Left cardiac atrium (tissue), 4 donors: Measurements from ENCODE around the gene PTPRN2. TPM values are rescaled to one million over a fixed set of nuclear protein-coding genes. Genes with fewer than 3 reads are reported as not detected.
"Not testable (repeated sequence)": the region's sequence is repeated elsewhere in the genome, so short reads cannot be mapped to it uniquely, and the experiment has no call there.

Experiments
- ATAC-seq, 2 donors: fragments of 200-7000 bp; cut with Tn5 transposase; one replicate each; pipeline ENCODE4 v1.9.1; 2020; ENCODE audit warnings: mild to moderate bottlenecking in 2 of 2, moderate library complexity in 2 of 2
- DNase-seq: peaks from one replicate; pipeline ENCODE4 v3.0.0-alpha.2; 2020
- intact Hi-C, 2 donors: fragments of 100-400 bp; cut with DNase I; formaldehyde crosslinking; loops; one replicate each; pipeline versions ENCODE4 v1.14.1 to v1.15.1; 2022 to 2023
- total RNA-seq, 2 donors: library from RNA; stranded (reverse); fragmentation: NEBNext Ultra II Directional; extraction: Animal tissue kit (Norgen Biotek cat#: 25700); gene quantifications; one replicate each; pipeline ENCODE4 v1.2.1, GENCODE V29; 2021
- donor health status: DM: no; HTN: yes; CAD: no.
- donor health status: DM: no; HTN: yes; CAD: no; lungs with severe emphysema.
- donor health status: DM: yes; HTN: yes; CAD: no.
- donor health status: Dilated cardiomyopathy.

Gene PTPRN2
- total RNA-seq, 2 donors from 2014 or later = 1.9 to 2.3 TPM

DNA sequence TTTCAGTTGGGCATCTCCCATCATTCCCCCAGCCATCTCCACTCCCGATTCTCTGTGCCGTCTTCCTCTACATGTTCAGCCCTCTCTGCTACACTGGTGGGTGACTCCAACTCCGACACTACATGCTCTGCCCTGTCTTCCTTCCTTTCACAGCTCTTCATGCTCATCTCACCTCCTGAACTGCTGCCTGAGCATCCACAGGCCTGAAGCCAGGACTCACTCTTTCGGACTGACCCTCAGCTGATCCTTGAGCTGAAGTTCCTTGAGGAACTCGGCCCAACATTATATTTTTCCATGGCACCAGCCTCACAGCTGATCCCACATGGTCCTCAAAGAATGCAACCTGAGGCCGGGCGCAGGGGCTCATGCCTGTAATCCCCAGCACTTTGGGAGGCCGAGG lies 538.4 kb downstream of the PTPRN2 start:
- DNase-seq (no peak), ATAC-seq (no peak)
- intact Hi-C loops = no loop called here

DNA sequence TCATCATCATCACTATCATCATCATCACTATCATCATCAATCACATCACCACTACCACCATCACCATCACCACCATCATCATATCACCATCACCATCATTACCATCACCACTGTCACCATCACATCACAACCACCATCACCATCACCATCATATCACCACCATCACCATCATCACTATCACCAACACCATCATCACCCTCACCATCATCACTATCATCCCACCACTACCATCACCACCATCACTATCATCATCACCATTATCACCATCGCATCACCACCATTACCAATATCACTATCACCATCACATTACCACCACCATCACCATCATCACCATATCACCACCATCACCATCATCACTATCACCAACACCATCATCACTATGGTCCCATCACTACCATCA lies 539.1 kb downstream of the PTPRN2 start:
- intact Hi-C loops = no loop called here
- DNase-seq (no peak), ATAC-seq (no peak)

DNA sequence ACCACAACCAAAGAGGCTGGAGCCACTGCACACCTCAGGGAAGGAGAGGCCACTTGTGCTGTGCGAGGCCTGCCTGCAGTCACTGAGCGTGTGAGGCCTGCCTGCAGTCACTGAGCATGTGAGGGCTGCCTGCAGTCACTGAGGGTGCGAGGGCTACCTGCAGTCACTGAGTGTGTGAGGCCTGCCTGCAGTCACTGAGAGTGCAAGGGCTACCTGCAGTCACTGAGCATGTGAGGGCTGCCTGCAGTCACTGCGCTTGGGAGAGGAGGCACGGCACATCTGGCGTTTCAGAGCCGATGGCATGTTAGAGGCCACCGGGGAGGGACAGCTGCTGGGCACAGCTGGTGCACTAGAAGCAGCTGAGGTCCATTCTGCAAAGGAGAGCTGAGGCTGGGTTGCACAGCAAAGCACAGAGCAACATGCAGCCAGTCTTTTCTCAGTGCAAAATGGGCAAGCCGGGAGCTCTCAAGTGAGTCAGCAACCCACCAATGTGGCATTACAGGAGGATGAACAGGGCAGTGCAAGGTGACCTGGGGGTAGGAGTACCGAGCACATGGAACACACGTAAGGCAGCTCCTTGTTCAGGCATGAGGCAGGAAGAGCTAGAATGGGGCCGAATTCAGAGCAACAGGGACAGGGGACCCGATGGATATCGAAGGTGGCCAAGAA lies 540.1 kb downstream of the PTPRN2 start:
- intact Hi-C loops = no loop called here
- ATAC-seq = no peak
- DNase-seq = no peak

DNA sequence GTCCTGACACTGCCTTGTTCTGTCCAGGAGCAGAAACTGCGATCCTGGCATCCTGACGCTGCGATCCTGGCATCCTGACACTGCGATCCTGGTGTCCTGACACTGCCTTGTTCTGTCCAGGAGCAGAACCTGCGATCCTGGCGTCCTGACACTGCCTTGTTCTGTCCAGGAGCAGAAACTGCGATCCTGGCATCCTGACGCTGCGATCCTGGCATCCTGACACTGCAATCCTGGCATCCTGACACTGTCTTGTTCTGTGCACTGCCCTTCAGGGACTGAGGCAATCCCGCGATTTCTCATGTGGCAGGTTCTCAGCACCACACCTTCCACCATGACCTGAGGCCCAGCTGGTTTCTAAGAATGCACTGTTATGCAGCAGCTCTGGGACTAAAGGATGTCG lies 541.4 kb downstream of the PTPRN2 start:
- ATAC-seq, intact Hi-C loops, DNase-seq: not testable (repeated sequence)

DNA sequence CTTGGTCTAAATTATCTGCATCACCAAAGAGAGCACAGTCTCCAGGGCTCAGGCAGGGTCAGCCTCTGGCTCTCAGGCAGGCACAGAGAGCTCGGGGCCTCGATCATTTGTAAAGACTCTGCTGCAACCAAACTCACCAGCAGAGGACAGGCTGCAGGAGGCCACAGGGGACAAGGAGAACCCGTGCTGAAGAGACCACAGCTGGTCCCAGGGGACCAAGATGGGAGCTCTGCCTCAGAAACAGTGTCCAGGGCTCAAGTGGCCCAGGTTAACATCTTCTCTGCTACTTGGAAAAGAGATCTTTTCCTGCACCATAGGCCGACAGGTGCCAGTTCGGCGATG lies 543.2 kb downstream of the PTPRN2 start:
- intact Hi-C loops = no loop called here
- DNase-seq (no peak), ATAC-seq (no peak)

DNA sequence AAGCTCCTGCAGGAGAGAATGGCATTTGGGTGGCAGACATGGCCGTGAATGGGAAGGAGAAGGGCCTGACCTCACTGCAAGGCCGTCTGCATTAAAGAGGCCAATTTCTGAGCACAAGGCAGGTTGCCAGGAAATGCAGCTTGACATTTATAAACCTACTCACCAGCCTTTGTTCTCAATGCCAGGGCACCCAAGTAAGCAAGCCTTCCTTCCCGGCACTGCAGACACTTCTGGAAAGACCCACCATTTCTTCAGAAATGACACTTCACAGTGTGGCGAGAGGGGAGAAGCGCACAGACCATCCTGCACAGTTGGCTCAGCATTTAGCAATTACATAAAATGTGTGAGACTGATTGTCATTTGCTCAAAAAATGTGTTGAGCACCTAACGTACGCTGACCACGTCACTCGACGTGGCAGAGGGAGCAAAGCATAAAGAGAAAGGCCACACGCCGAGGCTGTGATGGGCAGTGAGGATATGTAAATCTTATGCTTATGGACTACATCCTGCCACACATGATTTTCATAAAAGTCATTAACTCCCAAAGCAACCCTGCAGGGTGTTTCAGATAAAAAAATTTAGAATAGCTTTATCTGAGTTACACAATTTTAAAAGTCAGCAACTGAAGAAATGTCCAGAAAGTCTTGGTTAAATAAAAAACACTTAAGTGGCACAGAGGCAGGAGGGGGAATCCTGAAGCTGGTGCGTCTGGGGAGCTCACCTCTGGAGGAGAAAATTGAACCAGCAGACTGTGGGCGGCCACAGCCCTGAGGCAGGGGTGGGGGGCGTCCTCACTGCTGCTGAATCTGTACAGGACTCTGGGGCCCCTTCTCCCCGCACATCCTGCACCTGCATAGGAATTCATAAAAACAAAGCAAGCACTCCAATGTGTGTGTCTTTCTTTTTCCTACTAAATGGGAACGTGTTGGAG lies 543.8 kb downstream of the PTPRN2 start:
- ATAC-seq (no peak), DNase-seq (no peak)
- intact Hi-C loops = no loop called here

DNA sequence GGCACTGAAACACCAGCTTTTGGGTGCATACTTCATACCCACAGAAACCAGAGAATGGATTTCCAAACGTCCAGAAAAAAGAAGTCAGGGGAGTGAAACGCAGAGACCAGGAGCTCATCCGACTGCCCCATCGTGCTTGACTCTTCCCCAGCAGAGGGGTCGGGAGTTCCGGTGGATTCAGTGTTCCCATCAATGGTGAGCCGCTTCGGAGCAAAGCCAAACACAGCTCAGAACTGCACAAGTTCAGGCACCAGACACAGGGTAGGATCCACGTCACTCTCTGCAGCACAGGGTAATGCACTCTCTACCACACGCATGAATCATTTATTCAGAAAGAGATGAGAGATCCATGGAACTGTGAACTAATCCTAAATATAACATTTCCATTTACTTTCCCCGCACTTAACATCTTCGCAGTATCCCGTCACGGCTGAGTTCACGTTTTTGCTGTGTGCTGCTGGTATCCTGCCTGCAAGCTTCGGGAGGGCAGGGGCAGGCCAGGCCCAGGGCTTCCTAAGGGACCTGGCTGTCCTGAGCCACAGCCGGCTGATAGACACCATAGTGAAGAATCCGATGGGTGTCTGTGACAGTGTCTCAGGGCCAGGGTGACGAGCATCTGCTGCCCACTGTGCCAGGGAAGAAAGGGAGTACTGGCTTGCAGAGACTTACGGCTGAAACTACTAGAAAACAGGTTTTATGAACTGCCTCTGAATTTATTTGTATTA lies 545.3 kb downstream of the PTPRN2 start:
- ATAC-seq = no peak
- DNase-seq = no peak
- intact Hi-C loops = no loop called here

DNA sequence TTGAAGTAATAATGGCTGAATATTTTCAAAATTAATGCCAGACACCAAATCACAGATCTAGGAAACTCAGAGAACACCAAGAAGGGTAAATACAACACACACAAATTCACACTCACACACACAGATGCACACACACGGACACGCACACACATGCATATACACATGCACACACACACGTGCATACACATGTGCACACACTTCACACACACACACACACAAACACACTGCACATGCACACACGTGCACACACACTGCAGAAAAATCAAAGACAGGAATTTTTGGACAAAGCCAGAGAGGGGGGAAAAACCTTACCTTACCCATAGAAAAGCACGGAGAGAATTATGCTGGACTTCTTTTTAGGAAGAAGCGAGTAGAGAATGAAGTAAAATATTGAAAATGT lies 547.4 kb downstream of the PTPRN2 start:
- ATAC-seq (no peak), DNase-seq (no peak)
- intact Hi-C loops = no loop called here

DNA sequence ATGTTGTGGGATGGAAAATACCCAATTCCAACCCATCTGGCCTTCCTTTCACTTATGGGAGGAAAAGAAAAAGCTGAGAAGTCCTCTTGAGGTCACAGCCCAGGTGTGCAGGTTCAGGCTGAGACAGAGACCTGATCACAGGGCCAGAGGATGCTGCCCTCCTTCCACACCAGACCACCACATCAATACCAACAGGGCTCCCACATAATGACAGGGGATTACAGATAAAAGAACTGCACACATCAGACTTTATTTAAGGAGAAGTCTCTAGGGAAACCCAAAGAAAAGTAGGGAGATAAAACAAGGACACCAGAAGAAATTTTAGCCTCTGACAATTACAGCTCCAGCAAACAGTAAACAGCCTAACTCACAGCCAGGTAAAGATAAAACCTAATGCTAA lies 548.4 kb downstream of the PTPRN2 start:
- intact Hi-C loops = no loop called here
- no peak for ATAC-seq
- no peak for DNase-seq

DNA sequence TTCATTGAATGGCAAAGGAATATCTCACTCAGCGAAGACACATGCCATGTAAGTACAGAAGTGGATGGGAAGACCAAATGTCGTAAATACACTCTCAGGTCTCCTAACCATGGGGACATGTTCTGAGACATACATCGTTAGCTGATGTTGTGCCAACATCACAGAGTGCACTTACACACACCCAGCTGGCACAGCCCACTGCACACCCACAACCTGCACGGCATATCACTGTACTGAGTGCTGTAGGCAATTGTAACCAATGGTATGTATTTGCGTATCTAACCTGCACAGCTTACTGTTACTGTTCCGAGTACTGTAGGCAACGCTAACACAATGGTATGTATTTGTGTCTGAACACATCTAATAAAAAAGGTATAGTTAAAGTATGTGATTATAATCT lies 550.4 kb downstream of the PTPRN2 start:
- intact Hi-C loops = no loop called here
- DNase-seq (no peak), ATAC-seq (no peak)

DNA sequence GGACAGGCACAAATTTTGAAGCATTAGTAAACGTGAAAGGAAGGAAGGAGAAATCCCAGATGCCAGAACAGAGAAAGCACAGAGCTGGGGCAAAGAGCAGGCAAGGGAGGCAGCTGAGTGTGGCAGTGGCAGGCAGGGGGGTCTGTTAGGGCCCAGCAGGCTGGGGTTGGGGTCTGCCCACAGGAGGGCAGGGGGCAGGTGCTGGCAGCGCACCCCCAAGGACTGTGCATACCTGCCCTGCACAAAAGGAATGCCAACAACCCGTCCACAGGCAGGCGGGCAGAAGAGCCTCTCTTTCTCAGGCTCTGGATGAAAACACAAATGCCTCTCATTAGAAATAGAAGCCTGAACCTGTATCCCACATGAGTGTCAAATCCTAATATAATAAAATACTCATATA lies 552.3 kb downstream of the PTPRN2 start:
- intact Hi-C loops = no loop called here
- ATAC-seq (no peak), DNase-seq (no peak)

DNA sequence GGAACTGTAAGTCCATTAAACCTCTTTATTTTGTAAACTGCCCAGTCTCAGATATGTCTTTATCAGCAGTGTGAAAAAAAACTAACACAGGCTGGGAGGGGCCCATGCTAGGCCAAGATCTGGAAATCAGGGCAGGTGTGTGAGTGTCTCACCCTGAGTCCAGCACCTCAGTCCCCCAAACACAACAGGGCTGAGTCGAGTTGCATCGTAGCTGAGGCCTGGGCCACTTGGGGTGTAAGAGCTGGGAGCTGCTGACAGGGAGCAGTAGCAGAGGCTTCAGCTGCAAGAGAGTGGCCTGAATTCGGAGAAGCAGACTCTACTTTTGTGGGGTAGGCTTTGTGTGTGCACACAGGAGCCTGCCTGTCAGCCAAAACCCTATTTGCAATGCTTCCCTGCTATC lies 553.1 kb downstream of the PTPRN2 start:
- ATAC-seq (no peak), DNase-seq (no peak)
- intact Hi-C loops = no loop called here

DNA sequence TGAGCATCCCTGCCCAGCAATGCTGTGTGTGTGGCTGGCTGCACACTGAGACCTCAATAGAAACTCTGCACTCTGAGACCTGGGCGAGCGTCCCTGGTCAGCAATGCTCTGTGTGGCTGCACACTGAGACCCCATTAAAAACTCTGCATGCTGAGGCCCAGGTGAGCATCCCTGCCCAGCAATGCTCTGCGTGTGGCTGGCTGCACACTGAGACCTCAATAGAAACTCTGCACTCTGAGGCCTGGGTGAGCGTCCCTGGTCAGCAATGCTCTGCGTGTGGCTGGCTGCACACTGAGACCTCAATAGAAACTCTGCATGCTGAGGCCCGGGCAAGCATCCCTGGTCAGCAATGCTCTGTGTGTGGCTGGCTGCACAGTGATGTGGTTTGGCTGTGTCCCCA lies 553.7 kb downstream of the PTPRN2 start:
- DNase-seq, intact Hi-C loops, ATAC-seq: not testable (repeated sequence)

DNA sequence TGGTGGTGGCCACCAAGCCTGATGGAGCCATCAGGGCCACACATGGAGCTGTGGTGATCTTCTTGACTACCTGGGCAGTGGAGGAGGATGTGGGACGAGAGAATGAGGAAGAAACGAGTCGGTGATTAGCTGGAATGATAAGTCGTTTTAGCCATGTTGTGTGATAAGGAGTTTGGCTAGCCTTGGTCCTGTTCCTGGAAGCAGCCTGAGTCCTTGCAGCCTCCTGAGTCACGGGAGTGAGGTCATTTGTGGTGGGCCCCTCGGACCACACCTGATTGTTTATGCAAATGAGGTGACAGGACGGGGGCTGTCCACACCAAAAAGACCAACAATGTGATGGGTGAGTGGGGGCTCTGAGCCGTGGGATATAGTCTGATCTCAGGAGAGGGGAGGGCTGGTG lies 554.4 kb downstream of the PTPRN2 start:
- intact Hi-C loops = no loop called here
- DNase-seq = no peak
- ATAC-seq = no peak

DNA sequence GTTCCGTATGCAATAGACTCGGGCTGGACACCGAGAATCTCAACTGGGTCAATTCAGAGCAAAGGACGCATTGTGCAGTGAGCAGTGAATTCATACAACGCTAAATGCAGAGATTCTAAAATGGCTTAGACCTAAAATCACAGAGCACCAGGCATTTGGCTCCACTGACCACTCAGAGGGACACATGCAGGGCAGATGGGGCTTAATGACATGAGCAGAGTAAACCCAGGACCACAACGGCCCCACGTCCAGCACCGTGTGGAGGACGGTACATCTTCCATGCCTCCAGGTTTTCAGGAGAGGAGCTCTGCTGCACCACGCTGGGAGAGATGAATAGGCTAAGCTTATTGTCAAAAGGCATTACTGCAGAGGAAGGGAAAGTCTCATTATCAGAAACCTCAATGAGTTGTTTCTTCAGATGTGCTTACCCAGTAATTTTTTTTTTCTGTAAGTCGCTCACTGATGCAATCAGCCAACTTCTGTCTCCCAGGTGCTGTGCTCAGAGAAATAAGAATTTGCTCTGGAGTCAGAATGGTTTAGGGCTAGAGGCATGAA lies 555.0 kb downstream of the PTPRN2 start:
- no peak for ATAC-seq
- intact Hi-C loops = no loop called here
- no peak for DNase-seq

DNA sequence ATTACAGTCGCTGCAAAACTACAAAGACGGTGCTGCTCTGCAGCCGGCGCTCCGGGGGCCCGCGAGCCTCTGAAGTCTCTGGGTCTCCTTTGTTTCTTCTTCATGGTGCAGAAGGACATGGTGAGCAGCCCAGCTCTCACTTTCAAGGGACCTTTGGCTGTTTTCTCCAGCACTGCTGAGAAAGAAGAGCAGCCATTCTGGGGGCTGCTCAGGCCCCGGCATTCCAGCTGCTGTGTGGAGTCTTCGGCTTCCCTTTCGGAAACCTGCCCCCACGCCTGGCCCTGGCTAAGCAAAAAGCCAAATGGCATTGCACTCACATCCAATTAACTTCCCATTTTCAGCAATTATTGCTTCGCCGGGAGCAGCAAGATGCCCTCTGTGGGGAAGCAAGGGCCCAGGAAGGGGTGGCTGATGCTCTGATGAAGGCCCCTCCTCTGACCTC lies 555.7 kb downstream of the PTPRN2 start:
- ATAC-seq (no peak), DNase-seq (no peak)
- intact Hi-C loops = no loop called here

DNA sequence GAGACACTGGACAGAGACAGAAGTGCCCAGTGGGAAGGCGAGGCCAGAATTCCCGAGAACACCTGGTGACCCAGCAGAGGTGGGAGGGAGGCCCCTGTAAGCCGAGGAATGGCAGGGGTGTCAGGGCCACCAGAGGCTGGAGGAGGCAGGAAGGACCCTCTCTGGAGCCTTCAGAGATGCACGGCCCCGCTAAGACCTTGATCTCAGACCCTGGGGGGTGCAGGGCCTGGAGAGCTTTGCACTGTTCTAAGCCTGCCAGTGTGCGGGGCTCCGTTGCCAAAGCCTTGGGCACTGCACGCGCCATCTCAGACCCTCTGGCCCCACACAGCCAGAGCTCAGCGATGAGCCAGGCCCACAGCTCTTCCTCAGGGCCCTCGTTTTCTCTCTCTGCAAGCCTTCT lies 557.1 kb downstream of the PTPRN2 start:
- DNase-seq (no peak), ATAC-seq (no peak)
- intact Hi-C loops = no loop called here

DNA sequence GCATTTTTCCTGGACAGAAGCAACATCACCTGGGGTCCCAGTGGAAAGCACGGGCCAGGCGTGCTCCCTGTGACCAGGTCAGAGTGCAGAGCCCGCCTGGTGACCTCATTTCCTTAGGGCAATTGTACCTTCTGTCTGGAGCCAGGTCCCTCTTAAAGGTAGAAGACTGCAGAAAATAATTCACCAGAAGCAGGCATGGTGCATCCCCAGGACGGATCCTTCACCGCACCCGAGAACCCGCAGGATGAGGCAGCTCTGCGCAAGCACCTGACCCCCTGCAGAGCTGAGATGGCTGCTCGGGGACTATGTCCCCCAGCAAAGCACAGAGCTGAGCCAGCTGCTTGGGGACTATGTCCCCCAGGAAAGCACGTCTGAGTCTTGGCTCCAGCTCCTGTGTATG lies 557.6 kb downstream of the PTPRN2 start:
- DNase-seq (no peak), ATAC-seq (no peak)
- intact Hi-C loops = no loop called here

DNA sequence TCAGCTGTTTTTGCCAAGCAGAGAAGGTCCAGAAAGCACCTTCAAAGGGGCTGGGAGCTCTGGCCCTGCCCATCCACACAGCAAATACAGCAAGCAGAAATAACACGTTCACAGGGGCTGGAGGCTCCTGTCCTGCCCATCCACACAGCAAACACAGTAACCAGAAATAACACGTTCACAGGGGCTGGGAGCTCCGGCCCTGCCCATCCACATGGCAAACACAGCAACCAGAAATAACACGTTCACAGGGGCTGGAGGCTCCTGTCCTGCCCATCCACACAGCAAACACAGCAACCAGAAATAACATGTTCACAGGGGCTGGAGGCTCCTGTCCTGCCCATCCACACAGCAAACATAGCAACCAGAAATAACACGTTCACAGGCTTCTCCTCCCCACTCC lies 558.1 kb downstream of the PTPRN2 start:
- no peak for ATAC-seq
- intact Hi-C loops = no loop called here
- no peak for DNase-seq

DNA sequence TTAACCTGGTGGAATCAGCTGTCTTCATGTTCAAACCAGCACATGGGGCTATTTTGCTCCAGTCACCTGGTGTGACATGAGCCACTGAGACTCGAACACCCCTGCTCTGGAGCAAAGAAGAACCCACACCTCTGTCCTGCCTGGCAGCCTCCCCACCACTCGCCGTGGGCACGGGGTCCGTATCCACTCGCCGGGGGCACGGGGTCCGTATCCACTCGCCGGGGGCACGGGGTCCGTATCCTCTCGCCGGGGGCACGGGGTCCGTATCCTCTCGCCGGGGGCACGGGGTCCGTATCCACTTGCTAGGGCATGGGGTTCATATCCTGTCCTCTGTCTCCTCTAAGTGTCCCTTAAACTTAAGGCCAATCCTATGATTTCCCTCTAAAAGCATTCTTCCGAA lies 558.7 kb downstream of the PTPRN2 start:
- DNase-seq (no peak), ATAC-seq (no peak)
- intact Hi-C loops = no loop called here
